GM23338 (cell line): ENCODE measurements around the gene WFS1. TPM values are rescaled to one million over a fixed set of nuclear protein-coding genes. Genes with fewer than 3 reads are reported as not detected.

Experiments
- ATAC-seq: fragments of 200-7000 bp; cut with Tn5 transposase; 3 replicates; pipeline ENCODE4 v1.9.1; 2020
- DNase-seq: peaks from one replicate; pipeline ENCODE4 v3.0.0-alpha.2; 2015; ENCODE audit warnings: low spot score
- H2AFZ ChIP-seq: fragments of 200-600 bp; sonication (generic); 2 replicates; pipeline ENCODE4 v1.8.0; 2016; ENCODE audit warnings: antibody characterized with exemption, mild to moderate bottlenecking, moderate library complexity
- H3F3A ChIP-seq: fragments of 200-600 bp; sonication (generic); replicated peaks from 2 replicates; pipeline ENCODE4 v1.8.0; 2017; ENCODE audit warnings: antibody characterized with exemption, mixed run types, low read depth
- H3K27ac ChIP-seq: fragments of 200-600 bp; sonication (generic); 2 replicates; pipeline ENCODE4 v1.6.1; 2016; ENCODE audit warnings: low read depth
- H3K27me3 ChIP-seq: fragments of 200-600 bp; sonication (generic); 2 replicates; pipeline ENCODE4 v1.8.0; 2016; ENCODE audit warnings: mild to moderate bottlenecking, mixed run types, moderate library complexity; ENCODE audit not compliant: insufficient read depth
- H3K36me3 ChIP-seq: fragments of 200-600 bp; sonication (generic); 2 replicates; pipeline ENCODE4 v1.8.0; 2016; ENCODE audit warnings: mild to moderate bottlenecking; ENCODE audit not compliant: insufficient read depth
- H3K4me1 ChIP-seq: fragments of 200-600 bp; sonication (generic); 2 replicates; pipeline ENCODE4 v1.8.0; 2016; ENCODE audit warnings: mild to moderate bottlenecking, moderate library complexity; ENCODE audit not compliant: insufficient read depth
- H3K4me2 ChIP-seq: fragments of 200-600 bp; sonication (generic); 2 replicates; pipeline ENCODE4 v1.7.1; 2017; ENCODE audit warnings: mixed run types
- H3K4me3 ChIP-seq: fragments of 200-600 bp; sonication (generic); 2 replicates; pipeline ENCODE4 v1.6.1; 2016; ENCODE audit warnings: mixed run types
- H3K79me2 ChIP-seq: fragments of 200-600 bp; sonication (generic); replicated peaks from 2 replicates; pipeline ENCODE4 v1.8.0; 2017; ENCODE audit warnings: mild to moderate bottlenecking; ENCODE audit not compliant: insufficient read depth
- H3K9me2 ChIP-seq: fragments of 200-600 bp; sonication (generic); 2 replicates; pipeline ENCODE4 v1.8.0; 2017; ENCODE audit not compliant: insufficient read depth
- H4K20me1 ChIP-seq: fragments of 200-600 bp; sonication (generic); replicated peaks from 2 replicates; pipeline ENCODE4 v1.8.0; 2017; ENCODE audit warnings: mild to moderate bottlenecking; ENCODE audit not compliant: insufficient read depth
- H3K27ac Mint-ChIP-seq: 2 replicates; pipeline ENCODE4 v1.8.0; 2020; ENCODE audit warnings: inconsistent platforms, mild to moderate bottlenecking, moderate library complexity, mixed read lengths
- H3K27me3 Mint-ChIP-seq: 3 replicates; pipeline ENCODE4 v1.8.0; 2022; ENCODE audit warnings: low read depth, mild to moderate bottlenecking, moderate library complexity, mixed read lengths, inconsistent platforms; ENCODE audit not compliant: insufficient read depth, poor library complexity
- H3K36me3 Mint-ChIP-seq: 3 replicates; pipeline ENCODE4 v1.8.0; 2021; ENCODE audit warnings: low read depth, mild to moderate bottlenecking, inconsistent platforms, moderate library complexity, mixed read lengths
- H3K4me1 Mint-ChIP-seq: 3 replicates; pipeline ENCODE4 v1.8.0; 2020; ENCODE audit warnings: mild to moderate bottlenecking, inconsistent platforms, mixed read lengths
- H3K4me3 Mint-ChIP-seq: 3 replicates; pipeline ENCODE4 v1.8.0; 2021; ENCODE audit warnings: moderate library complexity, mild to moderate bottlenecking, inconsistent platforms, mixed read lengths
- H3K9me3 Mint-ChIP-seq: 3 replicates; pipeline ENCODE4 v1.8.0; 2020; ENCODE audit warnings: moderate library complexity, mild to moderate bottlenecking, inconsistent platforms, mixed read lengths
- CREB1 ChIP-seq: fragments of 250-450 bp; sonication (Bioruptor Pico); IDR thresholded peaks from 2 replicates; pipeline ENCODE4 v1.5.0; 2020; ENCODE audit warnings: low read depth, mild to moderate bottlenecking, moderate library complexity
- CTCF ChIP-seq, 2 experiments: fragments of 200-600 bp in 1 of 2; sonication (generic) in 1 of 2; conservative IDR thresholded peaks; 2 replicates each; pipeline versions ENCODE4 v1.5.1 to v1.6.1; 2016 to 2017; ENCODE audit warnings: antibody characterized with exemption in 2 of 2, low read depth in 2 of 2, mild to moderate bottlenecking in 2 of 2, moderate library complexity in 1 of 2
- ETS1 ChIP-seq: IDR thresholded peaks from 2 replicates; pipeline ENCODE4 v1.6.1; 2016; ENCODE audit warnings: antibody characterized with exemption
- EZH2 ChIP-seq: fragments of 200-600 bp; sonication (generic); IDR thresholded peaks from one replicate; pipeline ENCODE4 v1.8.0; 2017; ENCODE audit warnings: antibody characterized with exemption, mild to moderate bottlenecking, low read depth; ENCODE audit not compliant: unreplicated experiment
- EZH2phosphoT487 ChIP-seq: fragments of 200-600 bp; sonication (generic); IDR thresholded peaks from one replicate; pipeline ENCODE4 v1.8.1; 2018; ENCODE audit warnings: antibody characterized with exemption; ENCODE audit not compliant: unreplicated experiment
- JUNB ChIP-seq: IDR thresholded peaks from one replicate; pipeline ENCODE4 v1.6.1; 2016; ENCODE audit warnings: antibody characterized with exemption; ENCODE audit not compliant: unreplicated experiment
- POLR2AphosphoS5 ChIP-seq: IDR thresholded peaks from 2 replicates; pipeline ENCODE4 v1.6.1; 2016; ENCODE audit warnings: antibody characterized with exemption, low read depth
- REST ChIP-seq: IDR thresholded peaks from one replicate; pipeline ENCODE4 v1.6.1; 2018; ENCODE audit warnings: antibody characterized with exemption; ENCODE audit not compliant: unreplicated experiment
- ZNF114 ChIP-seq: fragments of 250-450 bp; sonication (Bioruptor Pico); IDR thresholded peaks from 2 replicates; pipeline ENCODE4 v1.5.0; 2020; ENCODE audit warnings: mild to moderate bottlenecking, moderate library complexity
- polyA plus RNA-seq: library from polyadenylated mRNA; unstranded; fragments of >200 nt; fragmentation: Nextera tagmentation; extraction: Ambion mirVana; gene quantifications from 2 replicates; pipeline ENCODE4 v1.2.1, GENCODE V29; 2016
- total RNA-seq: library from RNA; depleted of rRNA; stranded (reverse); fragments of >200 nt; shearing (Covaris generic); gene quantifications from 2 replicates; pipeline ENCODE4 v1.2.3, GENCODE V29; 2014

WFS1 gene
- total and polyA plus RNA-seq, 2 experiments from 2014 or later: 24.7 to 45.4 TPM

GRCh38 chr4:6230502-6230785 lies 39.2 kb upstream of the WFS1 start:
- Mint-ChIP-seq H3K36me3 (no peaks in the 10 kb centered on the region), H3K9me3 (no peaks in the 10 kb centered on the region), H3K27me3 (peaks cover 16% of the 10 kb centered on the region), H3K27ac (no peak overlapping the region), H3K4me1 (peaks cover 6% of the 10 kb centered on the region), H3K4me3 (no peak overlapping the region)
- H3K4me2 ChIP-seq: no peak overlapping the region
- H3F3A ChIP-seq: no peaks in the 10 kb centered on the region
- H3K4me1 ChIP-seq: no peaks in the 10 kb centered on the region
- H3K27me3 ChIP-seq: no peaks in the 10 kb centered on the region
- no peaks in the 10 kb centered on the region for H3K36me3 ChIP-seq
- no peak overlapping the region for H2AFZ ChIP-seq
- no peak for ATAC-seq
- H3K27ac ChIP-seq: no peak overlapping the region
- H3K9me2 ChIP-seq: no peaks in the 10 kb centered on the region
- H4K20me1 ChIP-seq: no peaks in the 10 kb centered on the region
- TF ChIP-seq ZNF114 (no peak), REST (no peak), EZH2phosphoT487 (no peak), EZH2 (no peak)
- no peak for DNase-seq
- H3K4me3 ChIP-seq: no peak overlapping the region
- H3K79me2 ChIP-seq: no peaks in the 10 kb centered on the region

- no peak for ATAC-seq
- Mint-ChIP-seq H3K4me3 (no peak overlapping the region), H3K27ac (no peak overlapping the region), H3K27me3 (peaks cover 16% of the 10 kb centered on the region), H3K4me1 (peaks cover 6% of the 10 kb centered on the region), H3K36me3 (no peaks in the 10 kb centered on the region), H3K9me3 (no peaks in the 10 kb centered on the region)
- Histone ChIP-seq H3K27ac (no peak overlapping the region), H3K27me3 (no peaks in the 10 kb centered on the region), H3K79me2 (no peaks in the 10 kb centered on the region), H3K9me2 (no peaks in the 10 kb centered on the region), H3K4me1 (no peaks in the 10 kb centered on the region), H3F3A (no peaks in the 10 kb centered on the region), H2AFZ (no peak overlapping the region), H3K4me3 (no peak overlapping the region), H4K20me1 (no peaks in the 10 kb centered on the region), H3K4me2 (no peak overlapping the region), H3K36me3 (no peaks in the 10 kb centered on the region)
- DNase-seq: no peak
- TF ChIP-seq ETS1: no peak
- TF ChIP-seq CTCF (conservative IDR thresholded peaks at IDR 0.05; ENCODE audit: low read depth in 2 of 2): no peak
- TF ChIP-seq CREB1 (CRISPR knock-in tag): no peak
- TF ChIP-seq ZNF114: no peak
- TF ChIP-seq JUNB: no peak
- no peak for TF ChIP-seq POLR2AphosphoS5
Observed at GRCh38 chr4:6230827-6231662, 38.6 kb upstream of the WFS1 start.
